DND-41 (cell line): Measurements from ENCODE around the gene C1GALT1C1.

ENCODE experiments used
- EZH2 ChIP-seq: IDR thresholded peaks from 3 replicates; pipeline ENCODE4 v1.6.1; 2012; ENCODE audit warnings: borderline replicate concordance, low read depth, mild to moderate bottlenecking, moderate library complexity, low read length, inconsistent platforms; ENCODE audit not compliant: severe bottlenecking
- TF ChIP-seq, protein P1 (sequence below): IDR thresholded peaks from 2 replicates; pipeline ENCODE4 v1.5.1; 2012; ENCODE audit warnings: borderline replicate concordance, low read length, moderate library complexity, mild to moderate bottlenecking; ENCODE audit not compliant: poor library complexity, severe bottlenecking; ENCODE audit errors: extremely low read depth

DNA sequence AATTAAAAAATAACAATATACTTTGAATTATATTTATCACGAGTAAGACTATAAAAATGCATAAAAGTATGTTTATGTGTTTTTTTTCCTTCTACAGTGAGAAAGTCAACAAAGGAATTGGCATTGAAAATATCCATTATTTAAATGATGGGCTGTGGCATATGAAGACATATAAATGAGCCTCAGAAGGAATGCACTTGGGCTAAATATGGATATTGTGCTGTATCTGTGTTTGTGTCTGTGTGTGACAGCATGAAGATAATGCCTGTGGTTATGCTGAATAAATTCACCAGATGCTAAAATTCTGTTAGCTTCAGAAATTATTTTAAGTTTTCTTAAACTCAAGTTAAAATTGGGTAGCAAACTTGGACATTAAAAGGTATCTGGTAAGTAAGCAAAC, 17.8 kb downstream of the C1GALT1C1 start:
- TF ChIP-seq EZH2: no peak
- TF ChIP-seq, protein P1, sequence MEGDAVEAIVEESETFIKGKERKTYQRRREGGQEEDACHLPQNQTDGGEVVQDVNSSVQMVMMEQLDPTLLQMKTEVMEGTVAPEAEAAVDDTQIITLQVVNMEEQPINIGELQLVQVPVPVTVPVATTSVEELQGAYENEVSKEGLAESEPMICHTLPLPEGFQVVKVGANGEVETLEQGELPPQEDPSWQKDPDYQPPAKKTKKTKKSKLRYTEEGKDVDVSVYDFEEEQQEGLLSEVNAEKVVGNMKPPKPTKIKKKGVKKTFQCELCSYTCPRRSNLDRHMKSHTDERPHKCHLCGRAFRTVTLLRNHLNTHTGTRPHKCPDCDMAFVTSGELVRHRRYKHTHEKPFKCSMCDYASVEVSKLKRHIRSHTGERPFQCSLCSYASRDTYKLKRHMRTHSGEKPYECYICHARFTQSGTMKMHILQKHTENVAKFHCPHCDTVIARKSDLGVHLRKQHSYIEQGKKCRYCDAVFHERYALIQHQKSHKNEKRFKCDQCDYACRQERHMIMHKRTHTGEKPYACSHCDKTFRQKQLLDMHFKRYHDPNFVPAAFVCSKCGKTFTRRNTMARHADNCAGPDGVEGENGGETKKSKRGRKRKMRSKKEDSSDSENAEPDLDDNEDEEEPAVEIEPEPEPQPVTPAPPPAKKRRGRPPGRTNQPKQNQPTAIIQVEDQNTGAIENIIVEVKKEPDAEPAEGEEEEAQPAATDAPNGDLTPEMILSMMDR: no peak
